ENCODE measurements around the gene ZNF649. TPM values are rescaled to one million over a fixed set of nuclear protein-coding genes. Genes with fewer than 3 reads are reported as not detected.

The ZNF649 gene
- 10.3 TPM for polyA plus RNA-seq (2013, experiment 1 of 2)
- 11.6 TPM for polyA plus RNA-seq (2013, experiment 2 of 2)

DNA sequence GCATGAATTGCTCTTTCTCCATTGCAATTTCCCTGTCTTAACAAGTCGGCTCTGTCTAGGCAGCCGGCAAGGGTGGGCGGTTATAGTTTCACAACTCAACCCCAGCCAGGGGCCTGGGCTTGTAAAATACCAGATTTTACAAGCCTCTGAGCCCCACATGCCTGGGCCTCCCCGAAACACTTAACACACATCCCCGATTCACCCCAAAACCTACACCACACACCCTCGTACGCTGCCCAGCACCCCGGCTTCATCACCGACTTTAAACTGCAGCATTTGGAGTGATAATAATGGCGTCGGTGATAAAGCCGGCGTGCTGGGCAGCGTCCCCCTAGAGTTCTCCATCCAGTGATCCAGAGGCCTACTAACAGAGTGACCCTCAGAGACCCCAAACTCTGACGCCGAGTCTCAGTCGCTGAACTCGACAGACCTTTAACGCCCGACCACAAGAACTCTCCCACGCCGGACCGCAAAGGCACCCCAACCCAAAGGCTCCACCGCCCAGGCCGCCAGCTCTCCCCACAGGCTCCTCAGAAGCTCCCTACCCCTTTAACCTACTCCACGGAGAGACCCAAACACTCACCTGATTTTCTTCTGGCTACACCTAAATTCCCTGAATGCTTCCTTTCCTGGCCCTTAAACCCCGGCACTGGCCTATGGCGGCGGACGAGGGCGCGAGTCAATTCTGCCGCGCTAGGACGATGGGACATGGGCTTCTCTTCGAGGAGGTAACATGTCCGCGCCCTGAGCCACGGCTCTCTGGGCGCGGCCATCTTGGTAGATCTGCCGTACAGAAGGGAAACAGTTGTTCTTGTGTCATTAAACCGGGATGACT, at the start of gene ZNF649:
Gene ZNF649, minus strand, starts transcription at position 687 of the 835 bp plus-strand sequence. CDS start 4,910 bp downstream, outside the sequence.
- WGBS, 2 experiments (ENCODE audit: insufficient coverage in 2 of 2) = 0 to 4% methylated on average over 31 to 33 of the region's 43 CpGs
- Histone ChIP-seq H3K4me1 (ENCODE audit: control insufficient read depth, insufficient read depth, low read length, poor library complexity, severe bottlenecking) (no peaks in the 10 kb centered on the region), H3K9me3 (ENCODE audit: control insufficient read depth, low read length) (peaks cover 55% of the 10 kb centered on the region), H3K27ac (ENCODE audit: low read depth, low read length, severe bottlenecking) (peak within 1 kb of the TSS; percentile 66), H3K4me3 (ENCODE audit: extremely low read depth, insufficient read depth, low read length, poor library complexity, severe bottlenecking) (peak within 1 kb of the TSS; percentile 92), H3K36me3 (ENCODE audit: control insufficient read depth, insufficient read depth, low read length) (peaks cover 40% of the 10 kb centered on the region)

DNA sequence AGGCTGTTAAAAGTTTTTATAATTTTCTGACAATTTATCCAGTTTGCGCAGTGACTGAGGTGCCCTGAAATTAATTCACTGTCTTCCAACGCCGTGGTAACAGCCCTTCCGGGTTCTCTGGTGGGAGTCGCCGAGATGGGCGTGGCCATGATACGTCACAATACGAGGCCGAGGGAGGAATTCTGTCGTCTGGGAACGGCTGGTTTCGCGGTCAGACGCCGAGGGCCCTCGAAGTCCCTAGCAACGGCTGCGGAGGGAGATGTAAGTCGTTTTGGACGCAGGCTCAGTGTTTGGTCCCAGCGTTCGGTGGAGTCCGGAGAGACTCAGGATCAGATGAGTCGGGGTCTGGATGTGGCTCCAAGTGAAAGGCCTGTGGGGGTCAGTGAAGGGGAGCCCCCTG, 44.2 kb upstream of the ZNF649 start:
- Histone ChIP-seq H3K27ac (ENCODE audit: low read depth, low read length, severe bottlenecking) (no peak overlapping the region), H3K36me3 (ENCODE audit: control insufficient read depth, insufficient read depth, low read length) (peaks cover 21% of the 10 kb centered on the region), H3K4me1 (ENCODE audit: control insufficient read depth, insufficient read depth, low read length, poor library complexity, severe bottlenecking) (no peaks in the 10 kb centered on the region), H3K4me3 (ENCODE audit: extremely low read depth, insufficient read depth, low read length, poor library complexity, severe bottlenecking) (no peak overlapping the region), H3K9me3 (ENCODE audit: control insufficient read depth, low read length) (peaks cover 62% of the 10 kb centered on the region)
- 95 to 99% methylated on average over 24 to 25 of the region's 25 CpGs for WGBS, 2 experiments (ENCODE audit: insufficient coverage in 2 of 2)

DNA sequence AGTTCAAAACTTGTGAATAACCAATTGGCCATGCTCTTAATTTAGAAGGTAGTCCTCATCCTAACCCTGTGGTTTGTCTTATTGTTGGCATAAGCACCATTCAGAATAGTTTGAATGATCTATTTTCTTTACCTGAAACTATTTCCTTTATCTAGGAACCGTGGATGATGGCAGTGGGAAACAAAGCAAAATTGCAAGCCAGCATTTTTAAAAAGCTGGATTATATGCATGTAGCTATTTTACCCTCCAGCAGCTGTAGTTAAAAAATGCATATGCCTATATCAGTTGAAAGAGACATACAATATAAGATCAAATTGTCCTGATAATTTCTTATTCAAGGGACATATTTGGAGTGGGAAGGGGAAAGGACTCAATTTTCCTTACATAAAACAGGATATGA, 41.8 kb upstream of the ZNF649 start:
- no peak overlapping the region for H3K27ac ChIP-seq (ENCODE audit: low read depth, low read length, severe bottlenecking)
- no peak overlapping the region for H3K4me3 ChIP-seq (ENCODE audit: extremely low read depth, insufficient read depth, low read length, poor library complexity, severe bottlenecking)
- peaks cover 82% of the 10 kb centered on the region for H3K9me3 ChIP-seq (ENCODE audit: control insufficient read depth, low read length)
- no peaks in the 10 kb centered on the region for H3K4me1 ChIP-seq (ENCODE audit: control insufficient read depth, insufficient read depth, low read length, poor library complexity, severe bottlenecking)
- peaks cover 44% of the 10 kb centered on the region for H3K36me3 ChIP-seq (ENCODE audit: control insufficient read depth, insufficient read depth, low read length)
- WGBS, 2 experiments (ENCODE audit: insufficient coverage in 2 of 2) = no CpG with 5 or more reads among the region's 1 CpG

DNA sequence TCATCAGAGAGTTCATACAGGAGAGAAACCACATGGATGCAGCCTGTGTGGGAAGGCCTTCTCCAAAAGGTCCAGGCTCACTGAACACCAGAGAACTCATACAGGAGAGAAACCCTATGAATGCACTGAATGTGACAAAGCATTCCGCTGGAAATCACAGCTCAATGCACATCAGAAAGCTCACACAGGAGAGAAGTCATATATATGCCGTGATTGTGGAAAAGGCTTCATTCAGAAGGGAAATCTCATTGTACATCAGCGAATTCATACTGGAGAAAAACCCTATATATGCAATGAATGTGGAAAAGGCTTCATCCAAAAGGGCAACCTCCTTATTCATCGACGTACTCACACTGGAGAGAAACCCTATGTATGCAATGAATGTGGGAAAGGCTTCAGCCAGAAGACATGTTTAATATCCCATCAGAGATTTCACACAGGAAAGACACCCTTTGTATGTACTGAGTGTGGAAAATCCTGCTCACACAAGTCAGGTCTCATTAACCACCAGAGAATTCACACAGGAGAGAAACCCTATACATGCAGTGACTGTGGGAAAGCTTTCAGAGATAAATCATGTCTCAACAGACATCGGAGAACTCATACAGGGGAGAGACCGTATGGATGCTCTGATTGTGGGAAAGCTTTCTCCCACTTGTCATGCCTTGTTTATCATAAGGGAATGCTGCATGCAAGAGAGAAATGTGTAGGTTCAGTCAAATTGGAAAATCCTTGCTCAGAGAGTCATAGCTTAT, 40.2 kb upstream of the ZNF649 start:
- whole genome bisulfite sequencing, 2 experiments (ENCODE audit: insufficient coverage in 2 of 2) = 94 to 100% methylated on average over 3 to 4 of the region's 7 CpGs
- peaks cover 92% of the 10 kb centered on the region for H3K9me3 ChIP-seq (ENCODE audit: control insufficient read depth, low read length)
- H3K36me3 ChIP-seq (ENCODE audit: control insufficient read depth, insufficient read depth, low read length) = peaks cover 61% of the 10 kb centered on the region
- H3K27ac ChIP-seq (ENCODE audit: low read depth, low read length, severe bottlenecking) = no peak overlapping the region
- no peaks in the 10 kb centered on the region for H3K4me1 ChIP-seq (ENCODE audit: control insufficient read depth, insufficient read depth, low read length, poor library complexity, severe bottlenecking)
- H3K4me3 ChIP-seq (ENCODE audit: extremely low read depth, insufficient read depth, low read length, poor library complexity, severe bottlenecking) = no peak overlapping the region

DNA sequence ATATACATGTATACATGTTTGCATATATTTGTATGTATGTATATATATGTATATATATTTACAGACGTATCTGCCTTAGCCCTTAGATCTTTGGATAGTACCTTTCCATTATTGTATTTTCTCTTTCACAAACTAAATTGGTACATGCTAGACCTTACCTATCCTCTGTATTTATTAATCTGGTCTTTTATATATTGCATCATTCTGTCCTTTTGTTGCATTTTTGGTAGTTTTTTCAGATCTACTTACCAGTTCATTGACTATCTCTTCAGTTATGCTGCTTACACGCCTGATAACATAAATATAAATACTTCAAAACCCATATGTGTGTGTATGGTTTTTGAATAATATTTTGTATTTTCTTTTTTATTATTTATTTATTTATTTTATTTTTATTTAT, 34.1 kb upstream of the ZNF649 start:
- Histone ChIP-seq H3K4me3 (ENCODE audit: extremely low read depth, insufficient read depth, low read length, poor library complexity, severe bottlenecking) (no peak overlapping the region), H3K9me3 (ENCODE audit: control insufficient read depth, low read length) (peaks cover 57% of the 10 kb centered on the region), H3K4me1 (ENCODE audit: control insufficient read depth, insufficient read depth, low read length, poor library complexity, severe bottlenecking) (no peaks in the 10 kb centered on the region), H3K27ac (ENCODE audit: low read depth, low read length, severe bottlenecking) (no peak overlapping the region), H3K36me3 (ENCODE audit: control insufficient read depth, insufficient read depth, low read length) (peaks cover 89% of the 10 kb centered on the region)
- no CpG with 5 or more reads among the region's 2 CpGs for WGBS, 2 experiments (ENCODE audit: insufficient coverage in 2 of 2)

DNA sequence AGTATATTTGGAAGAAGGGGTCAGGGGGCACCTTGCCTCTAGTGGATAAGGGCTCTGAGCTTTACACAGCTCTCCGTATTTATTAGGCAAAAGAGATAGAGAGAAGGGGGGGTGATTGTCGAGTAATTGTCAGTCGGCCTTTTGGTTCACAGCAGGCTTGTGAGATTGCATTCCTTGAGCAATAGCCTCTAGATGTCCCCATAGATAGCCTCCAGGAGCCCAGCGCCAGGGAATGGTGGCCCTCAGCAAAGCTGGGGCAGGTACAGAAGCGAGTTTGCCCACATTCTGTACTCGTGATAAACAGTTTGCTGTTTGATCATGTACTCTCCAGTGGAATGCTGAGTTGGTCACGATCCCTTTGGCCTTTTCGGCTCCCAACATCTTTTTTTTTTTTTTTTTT, 27.1 kb upstream of the ZNF649 start:
- Histone ChIP-seq H3K9me3 (ENCODE audit: control insufficient read depth, low read length) (peaks cover 16% of the 10 kb centered on the region), H3K4me3 (ENCODE audit: extremely low read depth, insufficient read depth, low read length, poor library complexity, severe bottlenecking) (no peak overlapping the region), H3K4me1 (ENCODE audit: control insufficient read depth, insufficient read depth, low read length, poor library complexity, severe bottlenecking) (no peaks in the 10 kb centered on the region), H3K36me3 (ENCODE audit: control insufficient read depth, insufficient read depth, low read length) (peaks cover 68% of the 10 kb centered on the region), H3K27ac (ENCODE audit: low read depth, low read length, severe bottlenecking) (no peak overlapping the region)
- 88 to 93% methylated on average over 6 to 7 of the region's 8 CpGs for WGBS, 2 experiments (ENCODE audit: insufficient coverage in 2 of 2)

DNA sequence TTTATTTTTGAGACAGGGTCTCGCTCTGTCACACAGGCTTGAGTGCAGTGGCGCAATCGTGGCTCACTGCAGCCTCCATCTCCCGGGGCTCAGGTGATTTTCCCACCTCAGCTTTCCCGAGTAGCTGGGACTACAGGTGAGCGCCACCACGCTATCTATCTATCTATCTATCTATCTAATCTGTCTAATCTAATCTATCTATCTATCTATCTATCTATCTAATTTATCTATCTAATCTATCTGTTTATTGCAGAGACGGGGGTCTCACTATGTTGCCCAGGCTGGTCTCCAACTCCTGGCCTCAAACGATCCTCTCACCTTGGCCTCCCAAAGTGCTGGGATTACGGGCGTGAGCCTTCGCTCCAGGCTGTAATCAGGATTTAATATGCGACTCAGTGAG, 23.0 kb upstream of the ZNF649 start:
- Histone ChIP-seq H3K4me1 (ENCODE audit: control insufficient read depth, insufficient read depth, low read length, poor library complexity, severe bottlenecking) (no peaks in the 10 kb centered on the region), H3K9me3 (ENCODE audit: control insufficient read depth, low read length) (peaks cover 27% of the 10 kb centered on the region), H3K4me3 (ENCODE audit: extremely low read depth, insufficient read depth, low read length, poor library complexity, severe bottlenecking) (peak overlapping the region; percentile 68), H3K27ac (ENCODE audit: low read depth, low read length, severe bottlenecking) (no peak overlapping the region), H3K36me3 (ENCODE audit: control insufficient read depth, insufficient read depth, low read length) (peaks cover 31% of the 10 kb centered on the region)
- whole genome bisulfite sequencing, 2 experiments (ENCODE audit: insufficient coverage in 2 of 2) = 47% methylated on average over 11 to 12 of the region's 13 CpGs

DNA sequence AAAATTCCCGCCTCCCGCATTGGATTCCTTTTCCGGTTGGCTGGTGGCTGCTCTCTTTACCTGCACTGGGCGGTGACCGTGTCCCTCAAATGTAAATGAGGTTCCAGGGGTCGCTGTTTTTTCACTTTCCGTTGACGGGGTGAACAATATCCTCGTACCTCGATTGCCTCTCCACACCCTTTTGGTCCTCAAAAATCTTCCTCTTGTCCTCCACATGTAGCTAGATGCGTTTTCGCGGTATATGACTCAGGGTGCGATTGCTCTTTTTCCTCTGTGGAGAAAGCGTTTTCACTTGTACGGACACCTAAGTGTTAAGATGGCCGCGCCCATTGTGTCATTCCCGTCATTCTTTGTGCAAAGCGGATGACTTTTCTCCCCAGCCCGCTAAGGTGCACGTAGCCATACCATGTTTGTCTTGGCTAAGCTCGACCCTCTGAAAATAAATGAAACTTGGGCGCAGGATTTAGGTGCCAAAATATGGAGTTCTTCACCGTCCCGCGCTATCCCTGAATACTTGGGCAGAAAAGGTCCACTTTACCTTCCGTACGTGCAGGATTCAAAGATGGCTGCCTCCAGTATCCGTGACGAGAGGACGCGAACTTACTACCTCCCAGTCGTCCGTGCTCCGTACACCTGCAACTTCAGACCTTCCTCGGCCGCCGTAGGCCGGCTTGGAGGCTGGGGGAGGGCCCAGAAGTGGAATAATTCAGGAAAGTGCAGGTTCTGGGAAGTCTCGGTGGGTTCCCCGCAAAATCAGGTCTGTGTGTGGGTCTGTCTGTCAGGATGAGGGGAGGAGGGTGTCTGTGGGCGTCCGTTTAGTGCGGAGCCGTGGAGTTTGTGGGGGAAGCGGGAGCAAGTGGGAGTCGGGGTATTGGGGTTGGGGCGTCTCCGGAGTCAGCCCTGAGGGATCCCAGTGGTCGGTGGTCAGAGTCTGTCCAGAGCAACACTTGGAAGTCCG, 22.2 kb upstream of the ZNF649 start, which contains the start of gene ZNF613:
Gene ZNF613, plus strand, starts transcription at position 689 of the 958 bp plus-strand sequence. CDS start 8,749 bp downstream, outside the sequence.
- WGBS, 2 experiments (ENCODE audit: insufficient coverage in 2 of 2) = 1% methylated on average over 37 to 41 of the region's 52 CpGs
- peak within 1 kb of the TSS; percentile 68 for H3K4me3 ChIP-seq (ENCODE audit: extremely low read depth, insufficient read depth, low read length, poor library complexity, severe bottlenecking)
- no peaks in the 10 kb centered on the region for H3K4me1 ChIP-seq (ENCODE audit: control insufficient read depth, insufficient read depth, low read length, poor library complexity, severe bottlenecking)
- H3K36me3 ChIP-seq (ENCODE audit: control insufficient read depth, insufficient read depth, low read length) = peaks cover 23% of the 10 kb centered on the region
- peaks cover 35% of the 10 kb centered on the region for H3K9me3 ChIP-seq (ENCODE audit: control insufficient read depth, low read length)
- H3K27ac ChIP-seq (ENCODE audit: low read depth, low read length, severe bottlenecking) = peak within 1 kb of the TSS; percentile 89

DNA sequence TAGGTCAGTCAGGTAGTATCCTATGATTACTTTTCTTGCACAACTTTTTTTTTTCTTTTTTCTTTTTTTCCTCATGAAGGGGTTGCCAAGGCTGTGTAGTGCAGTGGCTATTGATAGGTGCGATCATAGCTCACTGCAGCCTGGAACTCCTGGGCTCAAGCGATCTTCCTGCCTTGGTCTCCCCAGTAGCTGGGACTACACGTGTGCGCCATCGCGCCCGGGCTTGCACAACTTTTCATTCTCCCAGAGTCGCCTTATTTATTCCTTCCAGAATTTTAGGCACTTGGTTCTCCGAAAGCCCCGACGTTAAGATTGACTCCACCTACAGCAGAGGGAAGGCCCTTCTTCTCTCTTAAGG, 21.6 kb upstream of the ZNF649 start:
- H3K4me3 ChIP-seq (ENCODE audit: extremely low read depth, insufficient read depth, low read length, poor library complexity, severe bottlenecking) = peak overlapping the region; percentile 68
- WGBS, 2 experiments (ENCODE audit: insufficient coverage in 2 of 2) = 35 to 38% methylated on average over 10 of the region's 11 CpGs
- H3K4me1 ChIP-seq (ENCODE audit: control insufficient read depth, insufficient read depth, low read length, poor library complexity, severe bottlenecking) = no peaks in the 10 kb centered on the region
- peak overlapping the region; percentile 89 for H3K27ac ChIP-seq (ENCODE audit: low read depth, low read length, severe bottlenecking)
- H3K36me3 ChIP-seq (ENCODE audit: control insufficient read depth, insufficient read depth, low read length) = peaks cover 17% of the 10 kb centered on the region
- H3K9me3 ChIP-seq (ENCODE audit: control insufficient read depth, low read length) = peaks cover 40% of the 10 kb centered on the region

DNA sequence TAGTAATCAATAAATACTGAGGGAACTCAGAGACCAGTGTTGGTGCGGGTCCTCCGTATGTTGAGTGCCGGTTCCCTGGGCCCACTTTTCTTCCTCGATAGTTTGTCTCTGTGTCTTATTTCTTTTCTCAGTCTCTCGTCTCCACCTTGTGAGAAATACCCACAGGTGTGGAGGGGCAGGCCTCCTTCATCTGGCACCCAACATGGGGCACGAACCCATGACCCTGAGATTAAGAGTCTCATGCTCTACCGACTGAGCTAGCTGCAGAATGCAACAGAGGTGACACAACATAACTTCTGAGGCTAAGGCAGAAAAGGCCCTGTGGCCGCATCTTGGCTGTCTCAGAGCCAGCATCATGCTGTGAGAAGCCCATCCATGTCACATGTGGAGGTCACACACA, 17.1 kb upstream of the ZNF649 start:
- H3K9me3 ChIP-seq (ENCODE audit: control insufficient read depth, low read length) = peaks cover 59% of the 10 kb centered on the region
- H3K36me3 ChIP-seq (ENCODE audit: control insufficient read depth, insufficient read depth, low read length) = no peaks in the 10 kb centered on the region
- WGBS, 2 experiments (ENCODE audit: insufficient coverage in 2 of 2) = 82 to 84% methylated on average over 8 of the region's 8 CpGs
- no peak overlapping the region for H3K27ac ChIP-seq (ENCODE audit: low read depth, low read length, severe bottlenecking)
- H3K4me1 ChIP-seq (ENCODE audit: control insufficient read depth, insufficient read depth, low read length, poor library complexity, severe bottlenecking) = no peaks in the 10 kb centered on the region
- H3K4me3 ChIP-seq (ENCODE audit: extremely low read depth, insufficient read depth, low read length, poor library complexity, severe bottlenecking) = no peak overlapping the region

All from mesodermal cell (in vitro differentiated cells).